ENCODE data around the gene ESYT2. TPM values are rescaled to one million over a fixed set of nuclear protein-coding genes. Genes with fewer than 3 reads are reported as not detected.

ESYT2 gene
- total and polyA plus RNA-seq, 2 experiments from 2014 or later: 33.4 to 59.6 TPM

DNA sequence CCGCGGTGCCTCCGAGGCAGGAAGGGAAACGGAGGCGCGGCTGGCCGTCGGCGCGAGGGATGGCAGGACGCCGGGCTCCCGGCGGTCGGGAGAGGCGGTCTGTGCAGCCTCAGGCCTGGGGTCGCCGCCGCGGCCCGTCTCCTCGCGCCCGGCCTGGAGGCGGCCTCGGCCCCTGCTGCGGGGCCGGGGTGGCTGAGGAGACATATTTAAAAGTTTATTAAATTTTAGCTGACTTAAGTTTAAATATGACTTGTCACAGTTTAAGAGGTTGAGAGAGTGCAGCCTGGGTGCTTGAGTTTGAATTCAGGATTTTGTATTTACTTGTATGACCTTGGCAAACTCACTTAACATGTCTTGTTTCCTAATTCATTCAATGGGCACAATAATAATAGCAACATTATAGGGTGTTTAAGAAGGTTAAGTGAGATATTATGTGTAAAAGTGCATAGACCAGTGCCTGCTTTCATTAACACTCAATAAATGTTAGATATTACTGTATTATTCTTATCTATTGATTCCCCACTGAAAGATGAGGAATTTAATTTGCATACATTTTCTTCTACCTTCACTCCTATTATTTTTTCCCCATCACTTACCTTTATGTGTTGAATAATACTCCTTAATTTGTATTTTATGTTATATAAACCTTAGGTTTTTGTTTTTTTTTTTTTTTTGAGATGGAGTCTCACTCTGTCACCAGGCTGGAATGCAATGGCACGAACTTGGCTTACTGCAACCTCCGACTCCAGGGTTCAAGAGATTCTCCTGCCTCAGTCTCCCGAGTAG lies 27.8 kb upstream of the ESYT2 start:
- H2AFZ ChIP-seq: peak overlapping the region; percentile 50
- H3K9me3 ChIP-seq (ENCODE audit: low read depth): no peaks in the 10 kb centered on the region
- H3K4me1 ChIP-seq (ENCODE audit: insufficient read depth): peaks cover 13% of the 10 kb centered on the region
- H3K79me2 ChIP-seq: peaks cover 35% of the 10 kb centered on the region
- no peaks in the 10 kb centered on the region for H3K27me3 ChIP-seq
- peak overlapping the region; percentile 84 for H3K4me2 ChIP-seq
- H3K4me3 ChIP-seq: peak overlapping the region; percentile 70
- DNase-seq (ENCODE audit: low spot score): no peak
- H3K27ac ChIP-seq: peak overlapping the region; percentile 74
- no peaks in the 10 kb centered on the region for H3K36me3 ChIP-seq (replicated peaks; ENCODE audit: insufficient read depth, low read depth)
- no peaks in the 10 kb centered on the region for H4K20me1 ChIP-seq (ENCODE audit: insufficient read depth, poor library complexity, severe bottlenecking)
- H3K9me2 ChIP-seq (replicated peaks; ENCODE audit: insufficient read depth): no peaks in the 10 kb centered on the region
- 9% methylated on average over 29 of the region's 31 CpGs for WGBS (ENCODE audit: low lambda C conversion rate, missing lambda C conversion rate)
- TF ChIP-seq CTCF (IDR thresholded peaks at IDR 0.05; ENCODE audit: poor library complexity) (no peak), EZH2 (IDR thresholded peaks at IDR 0.05; ENCODE audit: borderline replicate concordance) (no peak), EZH2phosphoT487 (IDR thresholded peaks at IDR 0.05; ENCODE audit: low read depth, severe bottlenecking, unreplicated experiment) (no peak)

- Histone ChIP-seq H4K20me1 (ENCODE audit: insufficient read depth, poor library complexity, severe bottlenecking) (no peaks in the 10 kb centered on the region), H3K27ac (no peak overlapping the region), H3K4me2 (no peak overlapping the region), H3K27me3 (no peaks in the 10 kb centered on the region), H3K9me3 (ENCODE audit: low read depth) (no peaks in the 10 kb centered on the region), H3K36me3 (replicated peaks; ENCODE audit: insufficient read depth, low read depth) (no peaks in the 10 kb centered on the region), H3K79me2 (peaks cover 24% of the 10 kb centered on the region), H3K9me2 (replicated peaks; ENCODE audit: insufficient read depth) (no peaks in the 10 kb centered on the region), H3K4me1 (ENCODE audit: insufficient read depth) (peaks cover 20% of the 10 kb centered on the region), H2AFZ (no peak overlapping the region), H3K4me3 (no peak overlapping the region)
- WGBS (ENCODE audit: low lambda C conversion rate, missing lambda C conversion rate): 89% methylated on average over 7 of the region's 7 CpGs
- no peak for DNase-seq (ENCODE audit: low spot score)
- TF ChIP-seq EZH2 (IDR thresholded peaks at IDR 0.05; ENCODE audit: borderline replicate concordance) (no peak), EZH2phosphoT487 (IDR thresholded peaks at IDR 0.05; ENCODE audit: low read depth, severe bottlenecking, unreplicated experiment) (no peak), CTCF (IDR thresholded peaks at IDR 0.05; ENCODE audit: poor library complexity) (no peak)
Observed at GRCh38 chr7:158854681-158855081, 25.4 kb upstream of the ESYT2 start.

DNA sequence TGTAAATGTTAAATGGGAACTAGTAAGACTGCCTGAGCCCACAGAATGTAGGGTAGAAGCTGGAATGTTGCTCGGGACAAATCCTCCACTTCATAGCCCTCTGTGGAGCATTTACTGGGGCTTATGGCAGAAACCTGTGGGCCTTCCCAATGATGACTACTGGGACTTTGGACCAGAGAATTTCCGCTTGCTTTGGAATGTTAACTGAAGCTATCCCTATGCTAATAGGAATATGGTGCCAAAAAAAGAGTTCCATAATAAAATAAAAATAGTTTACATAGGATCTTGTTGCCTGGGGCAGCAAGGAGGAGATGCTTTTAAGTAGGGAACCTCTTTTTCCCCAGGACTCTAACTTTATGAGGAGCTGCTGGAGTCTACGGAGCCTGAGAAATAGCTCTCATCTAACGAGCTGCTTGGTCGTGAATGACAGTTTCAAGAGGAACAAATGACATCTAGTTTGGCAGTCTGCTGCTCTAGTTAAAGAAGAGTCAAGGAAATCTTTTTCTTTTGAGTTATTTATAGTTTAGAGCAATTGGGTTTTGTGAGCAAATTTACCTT lies 21.3 kb upstream of the ESYT2 start:
- 58% methylated on average over 5 of the region's 5 CpGs for WGBS (ENCODE audit: low lambda C conversion rate, missing lambda C conversion rate)
- H3K9me2 ChIP-seq (replicated peaks; ENCODE audit: insufficient read depth): no peaks in the 10 kb centered on the region
- H3K36me3 ChIP-seq (replicated peaks; ENCODE audit: insufficient read depth, low read depth): no peaks in the 10 kb centered on the region
- H3K27ac ChIP-seq: peak overlapping the region; percentile 91
- peak; percentile 41 for DNase-seq (ENCODE audit: low spot score)
- H2AFZ ChIP-seq: peak overlapping the region; percentile 46
- peaks cover 9% of the 10 kb centered on the region for H3K4me1 ChIP-seq (ENCODE audit: insufficient read depth)
- peak overlapping the region; percentile 38 for H3K4me2 ChIP-seq
- no peaks in the 10 kb centered on the region for H3K9me3 ChIP-seq (ENCODE audit: low read depth)
- no peaks in the 10 kb centered on the region for H4K20me1 ChIP-seq (ENCODE audit: insufficient read depth, poor library complexity, severe bottlenecking)
- no peaks in the 10 kb centered on the region for H3K27me3 ChIP-seq
- TF ChIP-seq CTCF (IDR thresholded peaks at IDR 0.05; ENCODE audit: poor library complexity) (no peak), EZH2 (IDR thresholded peaks at IDR 0.05; ENCODE audit: borderline replicate concordance) (no peak), EZH2phosphoT487 (IDR thresholded peaks at IDR 0.05; ENCODE audit: low read depth, severe bottlenecking, unreplicated experiment) (no peak)
- H3K4me3 ChIP-seq: no peak overlapping the region
- H3K79me2 ChIP-seq: no peaks in the 10 kb centered on the region

All from hepatocyte (in vitro differentiated cells).